Heart left ventricle (tissue), 13 donors: ENCODE measurements around the gene LGR6.

Experiments
- CTCF ChIP-seq, 12 donors: fragments of 200-600 bp; sonication (generic) in 4 of 12; IDR thresholded peaks; one replicate each; pipeline versions ENCODE4 v1.5.0 to v1.8.0; 2018 to 2022; ENCODE audit warnings: antibody characterized with exemption in 12 of 12, mild to moderate bottlenecking in 5 of 12
- POLR2A ChIP-seq, 2 donors: fragments of 450-650 bp; IDR thresholded peaks; one replicate each; pipeline ENCODE4 v1.6.1; 2017; ENCODE audit warnings: antibody characterized with exemption in 2 of 2, mild to moderate bottlenecking in 2 of 2, moderate library complexity in 2 of 2
- donor health status: ischemic (EF 13 %, LVEDD 7.1; RV severe dilation, severe dysfunction).
- donor health status: DM: no; HTN: yes; CAD: no.
- donor health status: DM: no; HTN: no; CAD: no.
- donor health status: ischemic (EF 25% LVEDD 6.9; RV normal size, moderate dysfunction).
- donor health status: ischemic (EF 25% LVEDD 5.7; RV mildly dilated, moderate dysfunction).
- donor health status: ischemic (EF 35%, LVEDD 5.7; RV mildly dilated, moderate dysfunction).
- donor health status: nonischemic (EF 11% LVEDD 7.7; RV severe dilation, severe dysfunction).
- donor health status: DM: yes; HTN: yes; CAD: no.
- donor health status: PGD.
- donor health status: ischemic (EF 29% LVEDD 5.4; RV normal size, mild dysfunction).
- donor health status: nonischemic (EF 23%, LVEDD 6.1; RV moderate dilation, normal function).

GRCh38 chr1:202154148-202154765 is 39.3 kb upstream of the LGR6 start:
- TF ChIP-seq CTCF (IDR thresholded peaks at IDR 0.05) = no peak
- no peak for TF ChIP-seq POLR2A (IDR thresholded peaks at IDR 0.05)
